Measurements from ENCODE around the gene CAPN7. TPM values are rescaled to one million over a fixed set of nuclear protein-coding genes. Genes with fewer than 3 reads are reported as not detected.
A peak's percentile ranks its signal among the peaks of the same experiment; 100 is the strongest.

The CAPN7 gene
- total RNA-seq, 1 donor from 2014 or later: 26.2 TPM

GRCh38 chr3:15253023-15253697, 47.1 kb downstream of the CAPN7 start:
- no peaks in the 10 kb centered on the region for H3K9me3 ChIP-seq (replicated peaks)
- H3K4me1 ChIP-seq: peaks cover 35% of the 10 kb centered on the region
- intact Hi-C loops (cut with micrococcal nuclease): no loop called here
- H3K27me3 ChIP-seq (ENCODE audit: low read depth): no peaks in the 10 kb centered on the region
- TF ChIP-seq, protein P1, sequence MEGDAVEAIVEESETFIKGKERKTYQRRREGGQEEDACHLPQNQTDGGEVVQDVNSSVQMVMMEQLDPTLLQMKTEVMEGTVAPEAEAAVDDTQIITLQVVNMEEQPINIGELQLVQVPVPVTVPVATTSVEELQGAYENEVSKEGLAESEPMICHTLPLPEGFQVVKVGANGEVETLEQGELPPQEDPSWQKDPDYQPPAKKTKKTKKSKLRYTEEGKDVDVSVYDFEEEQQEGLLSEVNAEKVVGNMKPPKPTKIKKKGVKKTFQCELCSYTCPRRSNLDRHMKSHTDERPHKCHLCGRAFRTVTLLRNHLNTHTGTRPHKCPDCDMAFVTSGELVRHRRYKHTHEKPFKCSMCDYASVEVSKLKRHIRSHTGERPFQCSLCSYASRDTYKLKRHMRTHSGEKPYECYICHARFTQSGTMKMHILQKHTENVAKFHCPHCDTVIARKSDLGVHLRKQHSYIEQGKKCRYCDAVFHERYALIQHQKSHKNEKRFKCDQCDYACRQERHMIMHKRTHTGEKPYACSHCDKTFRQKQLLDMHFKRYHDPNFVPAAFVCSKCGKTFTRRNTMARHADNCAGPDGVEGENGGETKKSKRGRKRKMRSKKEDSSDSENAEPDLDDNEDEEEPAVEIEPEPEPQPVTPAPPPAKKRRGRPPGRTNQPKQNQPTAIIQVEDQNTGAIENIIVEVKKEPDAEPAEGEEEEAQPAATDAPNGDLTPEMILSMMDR (IDR thresholded peaks at IDR 0.05; ENCODE audit: borderline replicate concordance): no peak
- DNase-seq: no peak
- H3K4me3 ChIP-seq: no peak overlapping the region
- no peak overlapping the region for H3K27ac ChIP-seq (replicated peaks)
- peaks cover 99% of the 10 kb centered on the region for H3K36me3 ChIP-seq

- H3K4me3 ChIP-seq: no peak overlapping the region
- TF ChIP-seq, protein P1 (IDR thresholded peaks at IDR 0.05; ENCODE audit: borderline replicate concordance): no peak
- H3K9me3 ChIP-seq (replicated peaks): no peaks in the 10 kb centered on the region
- intact Hi-C loops (cut with micrococcal nuclease): no loop called here
- no peaks in the 10 kb centered on the region for H3K27me3 ChIP-seq (ENCODE audit: low read depth)
- peaks cover 35% of the 10 kb centered on the region for H3K4me1 ChIP-seq
- no peak for DNase-seq
- H3K36me3 ChIP-seq: peaks cover 95% of the 10 kb centered on the region
- H3K27ac ChIP-seq (replicated peaks): peak overlapping the region; percentile 70
These were observed 49.2 kb downstream of the CAPN7 start for GRCh38 chr3:15255215-15255614.

GRCh38 chr3:15256861-15257341, 50.9 kb downstream of the CAPN7 start:
- no peak overlapping the region for H3K4me3 ChIP-seq
- no peaks in the 10 kb centered on the region for H3K27me3 ChIP-seq (ENCODE audit: low read depth)
- intact Hi-C loops (cut with micrococcal nuclease): no loop called here
- peaks cover 85% of the 10 kb centered on the region for H3K36me3 ChIP-seq
- H3K27ac ChIP-seq (replicated peaks): peak overlapping the region; percentile 70
- TF ChIP-seq, protein P1 (IDR thresholded peaks at IDR 0.05; ENCODE audit: borderline replicate concordance): no peak
- no peaks in the 10 kb centered on the region for H3K9me3 ChIP-seq (replicated peaks)
- DNase-seq: peak; percentile 26
- H3K4me1 ChIP-seq: peaks cover 35% of the 10 kb centered on the region

DNA sequence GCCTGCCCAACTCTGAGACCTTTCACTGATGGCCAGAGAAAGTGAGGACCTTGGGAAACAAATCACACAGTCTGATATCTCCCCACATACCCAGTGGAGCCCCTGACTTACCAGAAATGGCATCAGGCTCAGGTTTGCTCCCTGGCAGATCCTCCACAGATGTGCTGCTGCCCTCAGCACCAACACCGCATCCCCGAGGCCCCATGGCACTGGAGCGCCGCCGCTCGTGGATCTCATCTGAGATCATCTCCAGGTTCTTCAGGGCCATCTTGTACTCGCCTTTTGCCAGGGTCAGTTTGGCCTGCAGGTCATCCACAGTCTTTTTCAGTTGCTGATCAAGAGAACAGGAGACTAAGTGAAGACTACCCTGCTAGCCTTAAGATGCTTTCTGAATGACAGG, 52.7 kb downstream of the CAPN7 start:
- intact Hi-C loops (cut with micrococcal nuclease): no loop called here
- Histone ChIP-seq H3K9me3 (replicated peaks) (no peaks in the 10 kb centered on the region), H3K27me3 (ENCODE audit: low read depth) (no peaks in the 10 kb centered on the region), H3K4me1 (peaks cover 35% of the 10 kb centered on the region), H3K27ac (replicated peaks) (no peak overlapping the region), H3K36me3 (peaks cover 67% of the 10 kb centered on the region), H3K4me3 (no peak overlapping the region)
- DNase-seq: no peak
- TF ChIP-seq, protein P1 (IDR thresholded peaks at IDR 0.05; ENCODE audit: borderline replicate concordance): no peak

DNA sequence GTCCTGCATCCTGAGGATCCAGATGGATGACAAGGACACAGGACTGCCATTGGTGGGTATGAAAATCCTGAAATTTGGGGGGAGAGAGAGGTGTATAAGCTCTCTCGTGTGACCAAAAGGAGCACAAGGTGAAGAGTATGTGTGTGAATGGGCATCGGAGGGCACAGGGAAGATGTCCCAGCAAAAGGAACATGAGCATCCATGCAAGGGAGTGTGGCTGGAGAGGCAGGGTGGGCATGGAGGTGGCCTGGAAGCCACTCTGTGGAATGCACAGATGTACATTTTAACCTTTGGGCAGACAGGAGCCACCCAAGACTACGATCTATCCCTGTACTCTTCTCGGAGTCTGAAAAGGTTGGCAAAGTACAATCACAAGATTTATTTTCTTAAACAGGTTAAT, 54.5 kb downstream of the CAPN7 start:
- intact Hi-C loops (cut with micrococcal nuclease): no loop called here
- TF ChIP-seq, protein P1 (IDR thresholded peaks at IDR 0.05; ENCODE audit: borderline replicate concordance): no peak
- peaks cover 49% of the 10 kb centered on the region for H3K36me3 ChIP-seq
- no peak overlapping the region for H3K27ac ChIP-seq (replicated peaks)
- H3K9me3 ChIP-seq (replicated peaks): no peaks in the 10 kb centered on the region
- H3K4me3 ChIP-seq: no peak overlapping the region
- H3K27me3 ChIP-seq (ENCODE audit: low read depth): no peaks in the 10 kb centered on the region
- H3K4me1 ChIP-seq: peaks cover 33% of the 10 kb centered on the region
- DNase-seq: no peak
